Measurements from ENCODE around the gene MAN2A2. TPM values are rescaled to one million over a fixed set of nuclear protein-coding genes. Genes with fewer than 3 reads are reported as not detected.
"Not testable (repeated sequence)": the region's sequence is repeated elsewhere in the genome, so short reads cannot be mapped to it uniquely, and the experiment has no call there.

Gene MAN2A2
- total RNA-seq, 2 donors from 2014 or later = 53.0 to 57.6 TPM

DNA sequence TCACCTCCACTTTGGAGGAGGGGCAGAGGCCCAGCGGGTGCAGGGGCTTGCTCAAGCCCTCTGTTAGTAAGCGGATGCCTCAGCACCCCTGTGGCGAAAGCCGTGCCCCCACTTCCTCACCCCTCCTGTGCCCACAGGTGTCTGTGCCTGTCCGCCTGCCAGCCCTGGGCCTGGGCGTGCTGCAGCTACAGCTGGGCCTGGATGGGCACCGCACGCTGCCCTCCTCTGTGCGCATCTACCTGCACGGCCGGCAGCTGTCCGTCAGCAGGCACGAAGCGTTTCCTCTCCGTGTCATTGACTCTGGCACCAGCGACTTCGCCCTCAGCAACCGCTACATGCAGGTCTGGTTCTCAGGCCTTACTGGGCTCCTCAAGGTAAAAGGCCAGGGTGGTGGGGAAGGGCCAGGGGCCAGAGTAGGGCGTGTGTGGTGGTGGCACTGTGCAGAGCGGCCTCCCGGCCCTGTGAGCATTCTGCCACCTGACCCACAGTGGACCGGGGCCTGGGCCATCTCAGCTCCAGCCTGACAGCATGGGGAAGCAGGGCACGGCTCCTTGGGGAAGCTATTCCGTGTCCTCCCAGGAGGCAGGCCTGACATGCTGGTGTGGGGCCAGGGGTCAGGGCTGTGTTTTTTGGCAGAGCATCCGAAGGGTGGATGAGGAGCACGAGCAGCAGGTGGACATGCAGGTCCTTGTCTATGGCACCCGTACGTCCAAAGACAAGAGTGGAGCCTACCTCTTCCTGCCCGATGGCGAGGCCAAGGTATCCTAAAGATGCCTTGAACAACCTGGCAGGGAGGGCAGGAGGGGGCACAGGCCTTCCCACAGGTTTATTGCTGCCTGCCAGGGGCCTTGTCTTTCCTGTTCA, 9.0 kb downstream of the MAN2A2 start:
- no peak for DNase-seq (ENCODE audit: low spot score)
- intact Hi-C loops (cut with DNase I) = no loop called here

DNA sequence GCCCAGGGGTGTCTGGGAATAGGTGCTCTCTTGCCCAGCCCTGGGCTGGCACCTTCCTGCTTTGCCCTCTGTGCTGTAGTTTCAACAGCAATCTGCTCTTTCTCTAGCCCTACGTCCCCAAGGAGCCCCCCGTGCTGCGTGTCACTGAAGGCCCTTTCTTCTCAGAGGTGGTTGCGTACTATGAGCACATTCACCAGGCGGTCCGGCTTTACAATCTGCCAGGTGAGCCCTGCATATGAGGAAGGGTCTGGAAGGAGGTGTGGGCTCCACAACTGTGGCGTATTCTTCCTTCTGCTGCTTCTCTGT, 9.6 kb downstream of the MAN2A2 start:
- no peak for DNase-seq (ENCODE audit: low spot score)
- intact Hi-C loops (cut with DNase I) = no loop called here

DNA sequence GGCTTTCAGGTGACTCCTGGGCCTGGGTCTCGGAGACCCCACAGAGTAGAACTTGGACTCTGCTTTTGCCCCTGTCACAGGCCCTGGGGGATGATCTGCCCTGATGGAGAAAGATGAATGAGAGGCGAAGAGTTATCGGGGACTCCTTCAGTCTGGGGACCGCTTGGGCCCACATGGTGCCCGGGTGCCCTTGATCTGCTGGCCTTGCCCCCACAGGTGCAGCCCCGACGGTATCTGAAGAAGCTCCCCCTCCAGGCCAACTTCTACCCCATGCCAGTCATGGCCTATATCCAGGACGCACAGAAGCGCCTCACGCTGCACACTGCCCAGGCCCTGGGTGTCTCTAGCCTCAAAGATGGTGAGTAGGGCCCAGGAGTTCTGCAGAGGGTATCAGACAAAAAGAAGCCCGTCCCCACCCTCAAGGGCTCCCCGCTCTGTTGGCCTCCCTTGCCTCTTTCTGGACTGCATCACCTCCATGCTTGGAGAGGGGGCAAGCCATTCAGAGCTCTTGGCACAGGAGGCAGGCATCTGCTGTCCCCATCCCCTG, 10.4 kb downstream of the MAN2A2 start:
- no peak for DNase-seq (ENCODE audit: low spot score)
- intact Hi-C loops (cut with DNase I) = no loop called here

DNA sequence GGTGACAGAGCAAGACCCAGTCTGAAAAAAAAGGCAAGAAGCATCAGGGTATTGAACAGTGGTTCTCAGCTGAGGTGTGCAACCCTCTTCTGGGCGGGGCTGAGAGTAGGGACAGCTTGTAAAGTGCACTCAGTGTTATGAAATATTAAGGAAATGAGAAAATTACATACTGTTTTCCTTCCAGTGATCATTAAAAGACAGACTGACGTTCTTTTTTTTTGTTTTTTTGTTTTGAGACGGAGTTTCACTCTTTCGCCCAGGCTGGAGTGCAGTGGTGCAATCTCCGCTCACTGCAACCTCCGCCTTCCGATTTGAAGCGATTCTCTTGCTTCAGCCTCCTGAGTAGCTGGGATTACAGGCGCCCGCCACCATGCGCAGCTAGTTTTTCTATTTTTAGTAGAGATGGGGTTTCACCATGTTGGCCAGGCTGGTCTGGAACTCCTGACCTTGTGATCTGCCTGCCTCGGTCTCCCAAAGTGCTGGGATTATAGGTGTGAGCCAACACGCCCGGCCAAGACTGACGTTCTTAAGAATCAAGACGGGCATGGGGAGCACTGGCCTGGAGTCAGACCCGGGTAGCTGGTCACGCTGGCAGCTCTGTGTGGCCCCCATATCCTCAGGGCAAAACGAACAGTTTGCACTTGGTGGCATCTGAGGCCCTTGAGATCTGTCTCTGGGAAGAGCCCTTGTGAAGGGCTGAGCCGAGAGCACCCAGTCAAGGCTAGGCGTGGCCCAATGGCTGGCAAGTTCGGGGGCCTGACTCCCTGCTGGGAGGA, 11.4 kb downstream of the MAN2A2 start:
- intact Hi-C loops (cut with DNase I) = loop anchor here in 1 of 2 donors (5.0 kb wide), 1 partner anchor 1302 kb away; no protein-coding TSS in a partner anchor
- no peak for DNase-seq (ENCODE audit: low spot score)

DNA sequence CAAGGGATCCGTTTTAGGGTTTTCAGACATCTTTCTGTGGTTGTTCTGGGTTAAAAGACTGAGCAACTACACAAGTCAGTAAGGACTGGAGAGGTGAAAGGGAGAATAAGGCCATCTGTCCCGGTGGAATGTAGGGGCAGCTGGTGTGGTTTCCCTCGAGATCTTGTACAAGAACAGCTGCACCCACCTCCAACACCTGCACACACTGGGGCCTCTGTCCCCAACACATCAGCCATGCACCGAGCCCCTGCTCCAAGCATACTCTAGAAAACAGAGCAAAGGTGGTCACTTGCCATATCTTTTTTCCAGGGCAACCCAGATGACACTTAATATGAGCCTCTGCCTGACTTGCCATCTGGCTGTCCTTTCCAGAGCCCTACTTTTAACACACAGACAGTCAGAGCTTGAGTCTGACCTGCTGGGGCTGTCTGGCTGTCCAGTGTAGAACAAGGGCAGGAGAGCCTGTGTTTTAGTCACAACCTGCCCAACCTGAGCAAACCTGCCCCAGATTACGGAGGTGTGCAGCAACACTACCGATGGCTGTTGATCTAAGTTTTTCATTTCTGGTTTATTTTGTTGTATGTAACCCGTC, 12.2 kb downstream of the MAN2A2 start:
- intact Hi-C loops (cut with DNase I) = loop anchor here in 1 of 2 donors (5.0 kb wide), 1 partner anchor 1303 kb away; no protein-coding TSS in a partner anchor
- DNase-seq (ENCODE audit: low spot score) = no peak

DNA sequence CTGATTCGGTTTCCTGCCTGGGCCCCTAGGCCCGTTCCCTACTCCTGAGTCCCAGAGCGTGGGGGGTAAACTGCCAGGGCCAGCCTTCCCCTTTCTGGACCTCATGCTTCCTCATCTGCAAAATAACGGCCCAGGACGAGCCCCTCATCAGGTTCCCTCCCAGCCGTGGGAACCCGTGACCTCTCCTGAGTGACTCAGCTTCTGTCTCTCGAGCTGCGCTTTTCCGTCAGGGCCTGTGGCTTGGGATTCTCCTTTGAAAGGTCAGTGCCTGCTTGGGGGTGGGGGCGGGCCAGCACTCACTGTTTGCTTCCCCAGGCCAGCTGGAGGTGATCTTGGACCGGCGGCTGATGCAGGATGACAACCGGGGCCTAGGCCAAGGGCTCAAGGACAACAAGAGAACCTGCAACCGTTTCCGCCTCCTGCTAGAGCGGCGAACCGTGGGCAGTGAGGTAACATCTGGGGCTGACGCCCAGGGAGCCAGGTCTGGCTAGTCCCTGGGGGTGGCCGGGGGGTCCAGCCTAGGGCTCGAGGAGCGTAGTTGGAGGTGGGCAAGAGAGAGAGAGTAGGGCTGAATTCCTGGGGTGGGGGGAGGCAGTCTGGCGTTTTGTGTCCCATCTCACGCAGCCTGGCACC, 12.8 kb downstream of the MAN2A2 start:
- DNase-seq (ENCODE audit: low spot score) = peak; percentile 91
- intact Hi-C loops (cut with DNase I) = loop anchor here in 1 of 2 donors (5.0 kb wide), 1 partner anchor 1304 kb away; no protein-coding TSS in a partner anchor

DNA sequence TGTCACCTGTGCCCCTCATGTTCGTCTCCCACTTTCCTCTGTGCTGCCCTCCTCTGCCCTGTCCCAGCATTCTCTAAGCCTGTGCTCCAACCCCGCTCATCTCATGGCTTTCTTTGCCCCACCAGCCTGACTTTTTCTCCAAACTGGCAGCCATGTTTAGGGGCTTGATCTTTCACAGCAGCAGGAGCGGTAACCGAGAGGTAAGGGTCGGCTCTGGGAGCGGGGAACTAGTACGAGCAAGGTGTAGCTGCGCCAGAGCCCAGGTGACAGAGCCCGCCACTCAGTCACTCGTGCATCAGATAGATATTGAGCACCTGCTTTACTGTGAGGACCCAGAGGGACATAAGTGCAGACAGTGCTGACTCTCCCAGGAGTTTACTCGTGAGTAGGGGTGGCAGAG, 13.4 kb downstream of the MAN2A2 start:
- intact Hi-C loops (cut with DNase I) = loop anchor here in 1 of 2 donors (5.0 kb wide), 1 partner anchor 1304 kb away; no protein-coding TSS in a partner anchor
- DNase-seq (ENCODE audit: low spot score) = no peak

DNA sequence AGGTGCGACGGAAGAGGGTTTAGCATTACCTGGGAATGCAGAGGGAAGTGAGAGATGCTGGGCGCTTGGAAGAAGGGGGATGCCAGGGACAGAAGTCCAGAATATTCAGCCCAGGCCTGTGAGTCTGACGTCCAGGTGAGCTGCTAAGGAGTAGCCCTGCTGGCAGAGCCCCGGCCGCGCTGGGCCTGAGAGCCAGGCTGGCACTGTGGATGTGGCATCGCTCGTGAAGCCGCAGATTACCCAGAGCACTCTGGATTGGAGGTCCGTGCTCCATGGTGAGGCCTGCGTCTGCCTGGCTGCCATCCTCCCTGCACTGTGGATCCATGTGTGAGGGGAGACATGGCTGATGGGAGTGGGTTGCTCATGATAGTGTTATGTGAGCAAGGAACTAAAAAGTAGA, 14.5 kb downstream of the MAN2A2 start:
- intact Hi-C loops (cut with DNase I) = loop anchor here in 1 of 2 donors (5.0 kb wide), 1 partner anchor 1305 kb away; no protein-coding TSS in a partner anchor
- no peak for DNase-seq (ENCODE audit: low spot score)

DNA sequence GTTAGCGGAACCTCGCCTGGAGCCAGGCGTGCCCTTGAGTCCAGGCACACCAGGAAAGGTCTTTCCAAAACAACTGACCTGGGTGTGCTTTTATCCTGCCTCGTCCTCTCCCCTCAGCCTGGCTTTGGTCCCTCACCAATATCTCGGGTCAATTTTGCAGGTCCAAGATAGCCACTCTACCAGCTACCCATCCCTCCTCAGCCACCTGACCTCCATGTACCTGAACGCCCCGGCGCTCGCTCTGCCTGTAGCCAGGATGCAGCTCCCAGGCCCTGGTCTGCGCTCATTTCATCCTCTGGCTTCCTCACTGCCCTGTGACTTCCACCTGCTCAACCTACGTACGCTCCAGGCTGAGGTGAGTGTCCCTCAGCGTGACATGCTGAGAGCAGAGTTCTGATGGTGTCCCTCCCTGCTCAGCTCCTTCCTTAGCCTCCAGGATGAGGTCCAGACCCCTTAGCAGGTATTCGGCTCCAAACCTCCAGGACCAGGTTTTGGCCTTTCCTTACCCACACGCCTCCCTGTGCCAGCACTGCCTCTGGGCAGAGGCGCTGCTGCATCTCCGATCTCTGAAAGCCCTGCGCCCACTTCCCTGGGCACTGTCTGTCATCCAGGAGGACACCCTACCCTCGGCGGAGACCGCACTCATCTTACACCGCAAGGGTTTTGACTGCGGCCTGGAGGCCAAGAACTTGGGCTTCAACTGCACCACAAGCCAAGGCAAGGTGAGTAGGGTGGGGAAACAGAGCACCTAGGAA, 15.1 kb downstream of the MAN2A2 start:
- no peak for DNase-seq (ENCODE audit: low spot score)
- intact Hi-C loops (cut with DNase I) = loop anchor here in 1 of 2 donors (5.0 kb wide), 1 partner anchor 1306 kb away; no protein-coding TSS in a partner anchor

DNA sequence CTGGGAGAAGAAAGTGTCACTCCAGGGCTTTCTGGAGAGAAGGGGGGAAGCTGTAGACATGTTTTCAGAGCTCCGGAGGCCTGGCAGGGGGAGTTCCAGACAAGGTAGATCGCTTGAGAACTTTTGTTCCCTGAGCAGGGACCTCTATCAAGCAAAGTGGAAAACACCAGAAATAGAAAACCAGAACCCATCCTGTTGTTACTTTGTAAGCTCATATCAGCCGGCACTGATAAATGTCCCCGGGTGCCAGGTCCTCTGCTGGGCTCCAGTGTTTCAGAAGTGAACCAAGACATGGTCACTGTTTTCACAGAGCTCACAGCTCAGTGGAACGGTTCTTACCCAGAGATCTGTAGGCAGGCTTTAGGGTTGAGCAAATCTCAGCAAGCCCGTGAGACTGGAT, 15.7 kb downstream of the MAN2A2 start:
- DNase-seq (ENCODE audit: low spot score) = no peak
- intact Hi-C loops (cut with DNase I) = loop anchor here in 1 of 2 donors (5.0 kb wide), 1 partner anchor 1307 kb away; no protein-coding TSS in a partner anchor

DNA sequence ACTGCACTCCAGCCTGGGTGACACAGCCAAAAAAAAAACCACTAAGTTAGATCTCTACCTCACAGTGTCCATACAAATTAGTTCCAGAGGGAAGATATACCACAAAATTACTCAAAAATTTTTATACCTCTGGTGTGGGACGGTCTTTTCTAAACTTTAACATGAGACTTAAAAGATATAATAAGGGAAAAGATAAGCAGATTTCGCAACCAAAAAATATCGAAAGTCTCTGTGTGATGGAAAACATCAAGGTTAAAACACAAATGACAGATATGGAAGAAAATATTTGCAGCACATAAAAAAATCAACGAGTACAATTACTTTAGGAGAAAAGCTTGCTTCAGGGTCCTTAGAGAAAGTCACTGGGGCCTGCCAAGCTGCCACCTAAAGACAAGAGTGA, 18.8 kb downstream of the MAN2A2 start:
- DNase-seq (ENCODE audit: low spot score) = no peak
- intact Hi-C loops (cut with DNase I) = no loop called here

DNA sequence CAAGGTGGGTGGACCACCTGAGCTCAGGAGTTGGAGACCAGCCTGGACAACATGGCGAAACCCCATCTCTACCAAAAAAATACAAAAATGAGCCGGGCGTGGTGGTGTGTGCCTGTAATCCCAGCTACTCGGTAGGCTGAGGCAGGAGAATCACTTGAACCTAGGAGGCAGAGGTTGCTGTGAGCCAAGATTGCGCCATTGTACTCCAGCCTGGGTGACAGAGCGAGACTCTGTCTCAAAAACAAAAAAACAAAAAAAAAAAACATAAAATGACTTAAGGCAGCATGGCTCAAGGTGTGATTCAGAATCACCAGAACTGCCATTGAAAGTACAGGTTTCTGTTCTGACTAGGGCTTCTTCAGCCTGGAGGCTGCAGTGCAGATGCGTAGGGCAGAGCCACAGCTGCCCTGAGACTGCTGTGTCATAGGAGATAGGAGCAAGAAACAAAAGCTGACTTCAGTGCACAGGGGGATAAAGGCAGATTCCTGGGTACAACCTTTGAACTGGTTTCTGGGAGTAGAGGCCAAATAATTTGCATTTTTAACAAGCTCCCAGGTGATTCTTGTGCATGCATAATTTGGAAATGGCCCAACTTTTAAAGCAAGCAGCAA, 19.7 kb downstream of the MAN2A2 start:
- intact Hi-C loops (cut with DNase I); DNase-seq (ENCODE audit: low spot score): not testable (repeated sequence)

DNA sequence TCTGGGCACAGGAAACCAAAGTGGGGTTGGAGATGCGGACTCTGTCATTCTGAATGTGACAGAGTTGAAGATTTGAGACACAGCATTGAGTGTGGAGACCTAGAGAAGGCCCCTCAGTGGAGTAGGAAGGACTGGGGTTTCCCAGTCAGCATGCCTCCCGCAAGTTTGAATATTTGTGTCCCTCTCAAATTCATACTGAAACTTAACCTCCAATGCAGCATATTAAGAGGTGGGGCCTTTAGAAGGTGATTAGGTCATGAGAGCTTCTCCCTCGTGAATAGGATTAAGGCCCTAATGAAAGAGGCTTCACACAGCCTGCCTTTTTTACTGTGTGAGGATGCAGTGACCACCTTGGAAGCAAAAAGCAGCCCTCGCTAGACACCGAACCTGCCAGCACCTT, 21.3 kb downstream of the MAN2A2 start:
- intact Hi-C loops (cut with DNase I) = no loop called here
- DNase-seq (ENCODE audit: low spot score) = no peak

DNA sequence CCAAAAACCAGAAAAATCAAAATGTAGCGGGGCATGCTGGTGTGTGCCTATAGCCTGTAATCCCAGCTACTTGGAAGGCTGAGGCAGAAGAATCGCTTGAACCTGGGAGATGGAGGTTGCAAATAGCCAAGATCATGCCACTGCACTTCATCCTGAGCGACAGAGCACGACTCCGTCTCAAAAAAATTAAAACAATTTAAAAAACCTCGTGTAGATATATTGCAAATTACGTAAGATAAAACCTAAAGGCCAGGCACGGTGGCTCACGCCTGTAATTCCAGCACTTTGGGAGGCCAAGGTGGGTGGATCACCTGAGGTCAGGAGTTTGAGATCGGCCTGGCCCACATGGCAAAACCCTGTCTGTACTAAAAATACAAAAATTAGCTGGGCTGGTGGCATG, 23.7 kb downstream of the MAN2A2 start:
- intact Hi-C loops (cut with DNase I); DNase-seq (ENCODE audit: low spot score): not testable (repeated sequence)

DNA sequence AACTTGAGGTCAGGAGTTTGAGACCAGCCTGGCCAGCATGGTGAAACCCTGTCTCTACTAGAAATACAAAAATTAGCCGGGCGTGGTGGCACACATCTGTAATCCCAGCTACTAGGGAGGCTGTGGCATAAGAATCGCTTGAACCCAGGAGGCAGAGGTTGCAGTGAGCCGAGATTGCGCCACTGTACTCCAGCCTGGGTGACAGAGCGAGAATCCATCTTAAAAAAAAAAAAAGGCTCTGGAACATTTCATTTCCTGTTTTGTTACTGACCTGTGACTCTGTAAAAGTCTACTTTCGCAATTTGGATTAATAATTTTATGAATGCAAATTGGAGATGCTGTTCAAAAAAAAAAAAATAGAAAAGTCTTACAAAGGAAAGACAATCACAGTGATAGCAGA, 25.0 kb downstream of the MAN2A2 start:
- intact Hi-C loops (cut with DNase I) = not testable (repeated sequence)

DNA sequence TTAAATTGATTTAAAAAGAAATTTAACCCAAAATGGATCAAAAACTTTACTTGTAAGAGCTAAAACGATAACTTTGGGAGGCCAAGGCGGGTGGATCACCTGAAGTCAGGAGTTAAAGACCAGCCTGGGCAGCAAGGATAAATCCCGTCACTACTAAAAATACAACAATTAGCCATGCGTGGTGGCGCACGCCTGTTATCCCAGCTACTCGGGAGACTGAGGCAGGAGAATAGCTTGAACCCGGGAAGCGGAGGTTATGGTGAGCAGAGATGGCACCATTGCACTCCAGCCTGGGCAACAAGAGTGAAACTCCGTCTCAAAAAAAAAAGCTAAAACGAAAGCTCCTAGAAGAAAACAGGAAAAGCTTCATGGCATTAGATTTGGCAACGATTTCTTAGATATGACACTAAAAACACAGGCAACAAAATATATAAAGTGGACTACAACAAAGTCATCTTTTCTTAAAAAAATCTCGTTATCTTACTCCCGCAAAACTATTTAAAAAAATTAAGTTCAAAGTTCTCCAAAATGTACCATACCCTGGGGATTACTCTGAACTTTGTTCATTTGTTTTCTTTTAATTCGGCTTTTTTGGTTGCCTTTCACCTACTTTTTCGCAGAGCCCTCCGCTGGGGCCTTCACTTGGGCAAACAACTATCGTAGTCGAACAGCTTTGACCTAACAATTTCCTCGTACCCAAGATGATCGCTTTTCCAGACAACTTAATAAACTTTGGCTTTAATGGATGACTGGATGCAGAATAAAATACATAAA, 26.3 kb downstream of the MAN2A2 start:
- intact Hi-C loops (cut with DNase I) = no loop called here
- no peak for DNase-seq (ENCODE audit: low spot score)

More for the DNA sequence above, 25.0 kb downstream of the MAN2A2 start:
- not testable (repeated sequence) for DNase-seq (ENCODE audit: low spot score)

Measured in posterior vena cava (tissue), 2 donors.